HepG2 (cell line): ENCODE measurements around the gene TRIM54. TPM values are rescaled to one million over a fixed set of nuclear protein-coding genes. Genes with fewer than 3 reads are reported as not detected.

Experiments
- ATAC-seq: fragments of 200-7000 bp; cut with Tn5 transposase; 3 replicates; pipeline ENCODE4 v1.9.1; 2020; ENCODE audit warnings: mild to moderate bottlenecking, moderate library complexity
- BruUV-seq: library from RNA; stranded (reverse); fragments of 400-500 nt; replicated peaks from 2 replicates; lab custom pipeline; 2021; lab: Mats Ljungman, UMichigan
- CTCF ChIA-PET: fragments of 300-600 bp; formaldehyde crosslinking; extraction: SDS; loops from one replicate; lab custom pipeline; 2021; ENCODE audit warnings: low total read pairs, inconsistent platforms, low intra/inter-chr PET ratio; lab: Yijun Ruan, JAX
- POLR2A ChIA-PET: fragments of 350-600 bp; sonication (Branson Sonifier 250); formaldehyde crosslinking; loops from one replicate; lab custom pipeline; 2020; ENCODE audit warnings: antibody characterized with exemption, inconsistent platforms; lab: Yijun Ruan, JAX
- DNase-seq: peaks from one replicate; pipeline ENCODE4 v3.0.0-alpha.2; 2015; ENCODE audit warnings: low spot score
- FAIRE-seq: peaks from 3 replicates; lab custom pipeline; 2011; peaks lifted over from hg19 to GRCh38; lab: Jason Lieb, UNC
- H2AFZ ChIP-seq: one replicate; pipeline ENCODE4 v1.6.1; 2011; ENCODE audit warnings: low read length, inconsistent platforms
- H3K27ac ChIP-seq: fragments of 300-600 bp; 3 replicates; pipeline ENCODE4 v1.8.0; 2011; ENCODE audit warnings: mixed run types, mild to moderate bottlenecking, mixed read lengths, low read length, inconsistent platforms; ENCODE audit not compliant: insufficient read depth; ENCODE audit errors: extremely low read length
- H3K27me3 ChIP-seq, 2 experiments: fragments of 200-600 bp in 1 of 2; 2 replicates in 1 of 2; 3 replicates in 1 of 2; pipeline versions ENCODE4 v1.6.0 to v1.8.0; 2011; ENCODE audit warnings: low read length in 2 of 2, mild to moderate bottlenecking in 2 of 2, moderate library complexity in 2 of 2, inconsistent platforms in 1 of 2; ENCODE audit not compliant: insufficient read depth in 2 of 2, control insufficient read depth in 1 of 2
- H3K36me3 ChIP-seq, 2 experiments: fragments of 200-600 bp in 1 of 2; replicated peaks in 1 of 2; 2 replicates in 1 of 2; 3 replicates in 1 of 2; pipeline versions ENCODE4 v1.5.1 to v1.8.0; 2011; ENCODE audit warnings: low read length in 2 of 2, inconsistent platforms in 1 of 2; ENCODE audit not compliant: insufficient read depth in 2 of 2, control insufficient read depth in 1 of 2
- H3K4me1 ChIP-seq: 2 replicates; pipeline ENCODE4 v1.5.1; 2012; ENCODE audit warnings: low read length, inconsistent platforms; ENCODE audit not compliant: insufficient read depth
- H3K4me2 ChIP-seq: 2 replicates; pipeline ENCODE4 v1.6.0; 2011; ENCODE audit warnings: low read depth, low read length, inconsistent platforms
- H3K4me3 ChIP-seq, 3 experiments: fragments of 200-600 bp in 1 of 3; sonication (generic), shearing (Covaris generic) in 1 of 3; replicated peaks in 1 of 3; 2 replicates each; pipeline ENCODE4 v1.5.1; 2011 to 2016; ENCODE audit warnings: low read length in 3 of 3, inconsistent platforms in 2 of 3, low read depth in 2 of 3, mild to moderate bottlenecking in 2 of 3, control low read depth in 1 of 3, mixed read lengths in 1 of 3; ENCODE audit not compliant: insufficient read depth in 1 of 3
- H3K79me2 ChIP-seq: one replicate; pipeline ENCODE4 v1.6.1; 2011; ENCODE audit warnings: low read length, inconsistent platforms; ENCODE audit not compliant: insufficient read depth
- H3K9ac ChIP-seq: 2 replicates; pipeline ENCODE4 v1.6.0; 2011; ENCODE audit warnings: mild to moderate bottlenecking, low read depth, low read length, inconsistent platforms; ENCODE audit not compliant: insufficient read depth
- H3K9me3 ChIP-seq: 2 replicates; pipeline ENCODE4 v1.5.1; 2012; ENCODE audit warnings: mild to moderate bottlenecking, low read length
- H4K20me1 ChIP-seq: 2 replicates; pipeline ENCODE4 v1.6.0; 2011; ENCODE audit warnings: inconsistent platforms, mild to moderate bottlenecking, low read length, moderate library complexity; ENCODE audit not compliant: insufficient read depth
- CBFB ChIP-seq: sonication (generic); formaldehyde crosslinking; IDR thresholded peaks from 2 replicates; pipeline ENCODE4 v1.4.0; 2020; ENCODE audit warnings: missing genetic modification reagents
- FOXJ3 ChIP-seq: sonication (generic); formaldehyde crosslinking; IDR thresholded peaks from 2 replicates; pipeline ENCODE4 v1.4.0; 2020; ENCODE audit warnings: missing genetic modification reagents, mild to moderate bottlenecking, borderline replicate concordance
- IKZF4 ChIP-seq: sonication (generic); formaldehyde crosslinking; IDR thresholded peaks from 2 replicates; pipeline ENCODE4 v1.5.1; 2020; ENCODE audit warnings: borderline replicate concordance, mild to moderate bottlenecking, low read depth, missing genetic modification reagents; ENCODE audit errors: not compliant biosample characterization
- ZNF143 ChIP-seq: sonication (generic); formaldehyde crosslinking; IDR thresholded peaks from 2 replicates; pipeline ENCODE4 v1.4.0; 2020; ENCODE audit warnings: missing genetic modification reagents
- ZNF225 ChIP-seq: sonication (generic); formaldehyde crosslinking; IDR thresholded peaks from 2 replicates; pipeline ENCODE4 v1.4.0; 2020; ENCODE audit warnings: mild to moderate bottlenecking, missing genetic modification reagents
- ZNF562 ChIP-seq: sonication (generic); formaldehyde crosslinking; IDR thresholded peaks from 2 replicates; pipeline ENCODE4 v1.8.0; 2022; ENCODE audit warnings: missing genetic modification reagents, borderline replicate concordance
- WGBS: methylation state at CpG from one replicate; pipeline ENCODE4 v1.1.6; 2017; ENCODE audit warnings: low lambda C conversion rate; 5-methylcytosine and 5-hydroxymethylcytosine counted together
- in situ Hi-C: cut with HindIII; loops from 2 replicates; pipeline ENCODE4 v1.10.0; 2017; ENCODE audit warnings: low pct_unique_long_range_greater_than_20kb; ENCODE audit not compliant: extremely low pct_ligation_motif_present
- intact Hi-C: fragments of 100-400 bp; cut with micrococcal nuclease; formaldehyde crosslinking; loops from one replicate; pipeline ENCODE4 v1.10.0; 2022; ENCODE audit not compliant: unreplicated experiment
- polyA plus RNA-seq, 8 experiments: library from polyadenylated mRNA; depleted of rRNA in 3 of 8; stranded (reverse) in 7 of 8; unstranded in 1 of 8; fragments of >200 nt; fragmentation: Illumina TruSeq in 4 of 8; extraction: Trizol in 4 of 8; gene quantifications; 2 replicates each; pipeline versions ENCODE4 v1.2.1 to v1.2.3, GENCODE V29; 2011 to 2016; ENCODE audit warnings: low read depth in 4 of 8, missing spikeins in 1 of 8, mixed read lengths in 1 of 8; ENCODE audit not compliant: insufficient read depth in 1 of 8
- total RNA-seq, 5 experiments: library from RNA; depleted of rRNA; stranded (reverse); fragments of >200 nt; fragmentation: Illumina TruSeq; extraction: Trizol; gene quantifications; 2 replicates each; pipeline ENCODE4 v1.2.3, GENCODE V29; 2016; ENCODE audit warnings: low read depth in 1 of 5
- TF ChIP-seq, protein P1 (sequence below): sonication (generic); formaldehyde crosslinking; IDR thresholded peaks from 2 replicates; pipeline ENCODE4 v1.5.0; 2020; ENCODE audit warnings: mild to moderate bottlenecking, missing genetic modification reagents

Gene TRIM54
- total and polyA plus RNA-seq, 2 of the 13 experiments (the other 11 are each of a cell fraction or from before 2014, with no cell fraction given): 0.07 to 0.13 TPM

DNA sequence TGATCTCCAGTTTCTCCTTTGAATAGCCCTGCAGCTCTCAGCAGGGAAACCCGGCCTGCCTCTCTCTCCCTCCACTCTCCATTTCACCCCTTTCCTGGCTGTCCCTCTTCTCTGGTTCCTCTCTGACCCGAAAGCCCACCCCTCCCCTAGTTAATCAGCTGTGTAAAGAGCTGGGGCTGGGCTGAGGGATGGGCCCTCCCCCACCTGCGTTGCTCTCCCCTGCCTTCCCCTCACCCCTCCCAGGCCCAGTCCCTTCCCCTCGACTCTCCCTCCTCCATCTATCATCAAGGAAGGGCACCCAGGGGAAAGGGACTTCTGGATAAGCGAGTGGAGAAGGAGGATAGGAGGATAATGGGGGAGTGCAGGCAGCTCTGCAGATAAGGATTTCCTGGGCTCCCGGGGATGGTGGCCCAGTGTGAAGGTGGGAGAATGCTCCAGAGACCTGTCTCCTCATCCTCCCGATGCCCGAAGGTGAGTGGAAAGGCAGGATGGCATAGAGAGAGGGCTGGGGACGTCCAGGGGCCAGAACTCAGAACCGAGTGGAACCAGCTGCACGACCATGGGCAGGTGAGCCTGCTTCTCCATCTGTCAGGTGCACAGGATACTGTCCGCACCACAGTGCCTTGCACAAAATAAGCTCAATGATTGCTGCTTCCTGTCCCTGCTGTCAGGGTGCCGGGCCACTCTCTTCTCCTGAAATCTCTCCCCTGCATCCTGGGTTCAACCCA lies 31.4 kb upstream of the TRIM54 start (continued):
- TF ChIP-seq ZNF225 (no peak), ZNF143 (CRISPR knock-in tag) (0 out of 2 replicates have a peak, but pooled peaks have one; percentile 1)

DNA sequence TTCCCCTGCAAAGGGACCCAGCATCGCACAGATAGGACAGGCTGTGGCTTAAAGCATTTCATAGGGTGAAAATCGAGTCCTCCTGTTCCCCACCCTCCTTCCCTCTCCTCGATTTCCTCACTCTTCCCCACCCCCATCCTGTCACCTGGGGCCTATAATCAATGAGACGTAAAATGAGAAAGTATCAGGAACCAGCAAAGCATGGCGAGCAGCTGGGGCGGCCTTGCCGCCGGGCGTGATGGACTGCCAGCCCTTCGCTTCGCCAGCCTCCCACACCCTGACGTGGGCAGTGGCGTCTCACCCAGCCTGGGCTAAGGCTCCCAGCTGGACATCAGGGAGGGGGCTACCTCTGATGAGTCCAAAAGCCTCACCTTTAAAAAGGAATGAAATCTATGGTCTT lies 30.5 kb upstream of the TRIM54 start:
- H3K79me2 ChIP-seq: no peaks in the 10 kb centered on the region
- no peaks in the 10 kb centered on the region for H4K20me1 ChIP-seq
- peaks cover 25% of the 10 kb centered on the region for H3K4me1 ChIP-seq
- H3K27ac ChIP-seq: no peak overlapping the region
- H3K4me2 ChIP-seq: no peak overlapping the region
- no peak overlapping the region for H3K4me3 ChIP-seq
- H3K9me3 ChIP-seq: no peaks in the 10 kb centered on the region
- no peak for FAIRE-seq
- ATAC-seq: no peak
- WGBS: 68% methylated on average over 13 of the region's 13 CpGs
- ChIA-PET POLR2A (interaction anchor here (1.3 to 1.4 kb wide), 2 partner anchors 12 to 50 kb away, joined by 3 read pairs; no protein-coding TSS in a partner anchor), CTCF (interaction anchor here (3.6 kb wide), 1 partner anchor 27 kb away, joined by 22 read pairs; no protein-coding TSS in a partner anchor)
- no peaks in the 10 kb centered on the region for H3K36me3 ChIP-seq
- no peak overlapping the region for H3K9ac ChIP-seq
- intact Hi-C loops: loop anchor here (10.0 kb wide), 1 partner anchor 123 kb away; the partner anchor contains the start of genes EIF2B4 and SNX17
- peaks cover 0 to 13% of the 10 kb centered on the region in 2 experiments; a peak in 4 of 5 replicates for H3K27me3 ChIP-seq
- no peak for TF ChIP-seq FOXJ3 (CRISPR knock-in tag)
- in situ Hi-C loops: no loop called here
- no peak for DNase-seq
- H2AFZ ChIP-seq: no peak overlapping the region
- no TSS peak for BruUV-seq

DNA sequence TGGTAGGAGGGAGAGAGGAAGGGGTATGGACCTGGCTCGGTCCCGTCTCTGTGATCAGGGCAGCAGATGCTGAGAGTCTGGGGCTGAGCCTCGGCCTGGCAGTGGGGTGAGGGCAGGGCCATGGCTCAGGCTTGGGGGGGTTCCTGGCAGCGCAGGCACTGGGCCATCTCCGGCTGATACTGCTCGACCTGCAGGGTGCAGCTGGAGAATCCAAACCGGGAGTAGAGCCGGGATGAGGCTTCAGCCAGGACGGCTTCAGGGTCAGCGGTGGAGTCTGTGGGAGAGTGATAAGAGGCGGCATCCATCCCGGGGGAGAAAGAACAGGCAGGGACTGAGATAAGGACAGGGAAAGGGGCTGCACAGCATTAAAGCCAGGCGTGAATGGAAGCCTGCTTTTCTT lies 27.0 kb upstream of the TRIM54 start:
- in situ Hi-C loops (no loop called here), intact Hi-C loops (loop anchor here (10.0 kb wide), 1 partner anchor 120 kb away; the partner anchor contains the start of genes EIF2B4 and SNX17)
- Histone ChIP-seq H2AFZ (no peak overlapping the region), H3K9ac (no peak overlapping the region), H3K27me3 (peaks cover 2 to 17% of the 10 kb centered on the region in 2 experiments; a peak in 4 of 5 replicates), H3K27ac (no peak overlapping the region), H4K20me1 (no peaks in the 10 kb centered on the region), H3K4me2 (no peak overlapping the region), H3K36me3 (no peaks in the 10 kb centered on the region), H3K4me3 (no peak overlapping the region), H3K4me1 (peaks cover 11% of the 10 kb centered on the region), H3K79me2 (no peaks in the 10 kb centered on the region), H3K9me3 (no peaks in the 10 kb centered on the region)
- POLR2A ChIA-PET: no interaction called here
- no peak for DNase-seq
- no TSS peak for BruUV-seq
- FAIRE-seq: no peak
- no peak for ATAC-seq
- WGBS: 40% methylated on average over 13 of the region's 13 CpGs
- CTCF ChIA-PET: no interaction called here
- TF ChIP-seq, protein P1, sequence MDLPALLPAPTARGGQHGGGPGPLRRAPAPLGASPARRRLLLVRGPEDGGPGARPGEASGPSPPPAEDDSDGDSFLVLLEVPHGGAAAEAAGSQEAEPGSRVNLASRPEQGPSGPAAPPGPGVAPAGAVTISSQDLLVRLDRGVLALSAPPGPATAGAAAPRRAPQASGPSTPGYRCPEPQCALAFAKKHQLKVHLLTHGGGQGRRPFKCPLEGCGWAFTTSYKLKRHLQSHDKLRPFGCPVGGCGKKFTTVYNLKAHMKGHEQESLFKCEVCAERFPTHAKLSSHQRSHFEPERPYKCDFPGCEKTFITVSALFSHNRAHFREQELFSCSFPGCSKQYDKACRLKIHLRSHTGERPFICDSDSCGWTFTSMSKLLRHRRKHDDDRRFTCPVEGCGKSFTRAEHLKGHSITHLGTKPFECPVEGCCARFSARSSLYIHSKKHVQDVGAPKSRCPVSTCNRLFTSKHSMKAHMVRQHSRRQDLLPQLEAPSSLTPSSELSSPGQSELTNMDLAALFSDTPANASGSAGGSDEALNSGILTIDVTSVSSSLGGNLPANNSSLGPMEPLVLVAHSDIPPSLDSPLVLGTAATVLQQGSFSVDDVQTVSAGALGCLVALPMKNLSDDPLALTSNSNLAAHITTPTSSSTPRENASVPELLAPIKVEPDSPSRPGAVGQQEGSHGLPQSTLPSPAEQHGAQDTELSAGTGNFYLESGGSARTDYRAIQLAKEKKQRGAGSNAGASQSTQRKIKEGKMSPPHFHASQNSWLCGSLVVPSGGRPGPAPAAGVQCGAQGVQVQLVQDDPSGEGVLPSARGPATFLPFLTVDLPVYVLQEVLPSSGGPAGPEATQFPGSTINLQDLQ (CRISPR knock-in tag): no peak
- TF ChIP-seq IKZF4 (CRISPR knock-in tag) (no peak), CBFB (CRISPR knock-in tag) (no peak), ZNF562 (CRISPR knock-in tag) (no peak)
